Caco-2 (cell line): Measurements from ENCODE around the gene IQGAP2. TPM values are rescaled to one million over a fixed set of nuclear protein-coding genes. Genes with fewer than 3 reads are reported as not detected.

ENCODE experiments used
- BruUV-seq: library from RNA; stranded (reverse); fragments of 400-500 nt; replicated peaks from 2 replicates; lab custom pipeline; 2021; lab: Mats Ljungman, UMichigan
- CTCF ChIA-PET: fragments of 300-600 bp; sonication (Branson Sonifier 250); formaldehyde crosslinking; loops from one replicate; lab custom pipeline; 2022; ENCODE audit warnings: antibody characterized with exemption; lab: Charles Lee
- POLR2A ChIA-PET: fragments of 300-600 bp; sonication (Branson Sonifier 250); formaldehyde crosslinking; loops from one replicate; lab custom pipeline; 2022; ENCODE audit warnings: antibody characterized with exemption; lab: Charles Lee
- DNase-seq, 2 experiments: peaks; one replicate each; pipeline versions ENCODE4 v3.0.0 to v3.0.0-alpha.2; 2020 to 2022
- H3K27me3 ChIP-seq: replicated peaks from 2 replicates; pipeline ENCODE4 v1.6.0; 2011; ENCODE audit warnings: low read length; ENCODE audit not compliant: control insufficient read depth, insufficient read depth
- H3K36me3 ChIP-seq: 2 replicates; pipeline ENCODE4 v1.5.1; 2011; ENCODE audit warnings: low read length; ENCODE audit not compliant: control insufficient read depth, insufficient read depth
- H3K4me1 ChIP-seq: fragments of 250-450 bp; sonication (Bioruptor Pico); 2 replicates; pipeline ENCODE4 v1.5.1; 2020; ENCODE audit warnings: mild to moderate bottlenecking
- H3K4me3 ChIP-seq: 2 replicates; pipeline ENCODE4 v1.5.1; 2011; ENCODE audit warnings: low read depth, mild to moderate bottlenecking, control low read depth, low read length
- H3K9me3 ChIP-seq: fragments of 250-450 bp; sonication (Bioruptor Pico); 2 replicates; pipeline ENCODE4 v1.5.1; 2020; ENCODE audit warnings: mild to moderate bottlenecking, moderate library complexity
- H3K27ac Mint-ChIP-seq: one replicate; pipeline ENCODE4 v1.8.0; 2022; ENCODE audit warnings: mixed read lengths; ENCODE audit not compliant: unreplicated experiment
- H3K27me3 Mint-ChIP-seq: one replicate; pipeline ENCODE4 v1.8.0; 2022; ENCODE audit warnings: mixed read lengths; ENCODE audit not compliant: insufficient read depth, unreplicated experiment
- H3K36me3 Mint-ChIP-seq: one replicate; pipeline ENCODE4 v1.8.0; 2022; ENCODE audit warnings: mild to moderate bottlenecking, mixed read lengths; ENCODE audit not compliant: insufficient read depth, unreplicated experiment
- H3K4me1 Mint-ChIP-seq: one replicate; pipeline ENCODE4 v1.8.0; 2022; ENCODE audit warnings: low read depth, mixed read lengths; ENCODE audit not compliant: unreplicated experiment
- H3K4me3 Mint-ChIP-seq: one replicate; pipeline ENCODE4 v1.8.0; 2022; ENCODE audit warnings: mild to moderate bottlenecking, moderate library complexity, mixed read lengths; ENCODE audit not compliant: unreplicated experiment
- H3K9me3 Mint-ChIP-seq: one replicate; pipeline ENCODE4 v1.8.0; 2022; ENCODE audit warnings: mixed read lengths; ENCODE audit not compliant: unreplicated experiment
- CTCF ChIP-seq, 2 experiments: fragments of 200-600 bp in 1 of 2; IDR thresholded peaks; 1 replicate in 1 of 2; 2 replicates in 1 of 2; pipeline versions ENCODE4 v1.5.1 to v1.8.0; 2011 to 2022; ENCODE audit warnings: antibody characterized with exemption in 1 of 2, control low read depth in 1 of 2, inconsistent platforms in 1 of 2, low read depth in 1 of 2, low read length in 1 of 2, mild to moderate bottlenecking in 1 of 2, moderate library complexity in 1 of 2; ENCODE audit not compliant: insufficient read depth in 1 of 2, severe bottlenecking in 1 of 2, unreplicated experiment in 1 of 2
- intact Hi-C: fragments of 100-400 bp; cut with micrococcal nuclease; formaldehyde crosslinking; loops from one replicate; pipeline ENCODE4 v1.10.0; 2022; ENCODE audit not compliant: unreplicated experiment
- total RNA-seq: library from RNA; stranded (reverse); gene quantifications from 2 replicates; pipeline ENCODE4 v1.2.3, GENCODE V29; 2022

IQGAP2 gene
- total RNA-seq, 1 experiment from 2014 or later, result 89.4 TPM

- peak overlapping the region; percentile 78 for H3K27ac Mint-ChIP-seq
- Histone ChIP-seq H3K36me3 (no peaks in the 10 kb centered on the region), H3K27me3 (no peaks in the 10 kb centered on the region), H3K4me3 (no peak overlapping the region), H3K4me1 (peaks cover 51% of the 10 kb centered on the region), H3K9me3 (no peaks in the 10 kb centered on the region)
- intact Hi-C loops, result loop anchor here (1.0 kb wide), 1 partner anchor 13 kb away; no protein-coding TSS in a partner anchor
- ChIA-PET POLR2A (interaction anchor here (0.6 kb wide), 1 partner anchor 206 kb away, joined by 3 read pairs; no protein-coding TSS in a partner anchor), CTCF (interaction anchor here (0.8 to 1.5 kb wide), 4 partner anchors 9 to 155 kb away, joined by 3 to 4 read pairs (median 3); no protein-coding TSS in a partner anchor)
- H3K27me3 Mint-ChIP-seq, result no peaks in the 10 kb centered on the region
- no peaks in the 10 kb centered on the region for H3K9me3 Mint-ChIP-seq
- H3K36me3 Mint-ChIP-seq, result no peaks in the 10 kb centered on the region
- BruUV-seq, result no TSS peak
- H3K4me1 Mint-ChIP-seq, result peaks cover 40% of the 10 kb centered on the region
- H3K4me3 Mint-ChIP-seq, result peak overlapping the region; percentile 55
- DNase-seq, result peak; percentile 40 to 59
- TF ChIP-seq CTCF (IDR thresholded peaks at IDR 0.05; ENCODE audit: insufficient read depth in 1 of 2, low read depth in 1 of 2, low read length in 1 of 2, severe bottlenecking in 1 of 2, unreplicated experiment in 1 of 2), result no peak
Measured at GRCh38 chr5:76389513-76390154, 13.5 kb upstream of the IQGAP2 start.

- Histone ChIP-seq H3K27me3 (no peaks in the 10 kb centered on the region), H3K4me1 (peaks cover 37% of the 10 kb centered on the region), H3K36me3 (no peaks in the 10 kb centered on the region), H3K9me3 (no peaks in the 10 kb centered on the region), H3K4me3 (no peak overlapping the region)
- DNase-seq, result no peak
- intact Hi-C loops, result no loop called here
- H3K9me3 Mint-ChIP-seq, result no peaks in the 10 kb centered on the region
- H3K36me3 Mint-ChIP-seq, result no peaks in the 10 kb centered on the region
- H3K27ac Mint-ChIP-seq, result no peak overlapping the region
- TF ChIP-seq CTCF (IDR thresholded peaks at IDR 0.05; ENCODE audit: insufficient read depth in 1 of 2, low read depth in 1 of 2, low read length in 1 of 2, severe bottlenecking in 1 of 2, unreplicated experiment in 1 of 2), result no peak
- ChIA-PET POLR2A (no interaction called here), CTCF (interaction anchor here (0.6 kb wide), 1 partner anchor 56 kb away, joined by 3 read pairs; no protein-coding TSS in a partner anchor)
- no peak overlapping the region for H3K4me3 Mint-ChIP-seq
- peaks cover 37% of the 10 kb centered on the region for H3K4me1 Mint-ChIP-seq
- no peaks in the 10 kb centered on the region for H3K27me3 Mint-ChIP-seq
- no TSS peak for BruUV-seq
Measured at GRCh38 chr5:76391014-76391413, 12.1 kb upstream of the IQGAP2 start.

- POLR2A ChIA-PET, result no interaction called here
- no peak for TF ChIP-seq CTCF (IDR thresholded peaks at IDR 0.05; ENCODE audit: insufficient read depth in 1 of 2, low read depth in 1 of 2, low read length in 1 of 2, severe bottlenecking in 1 of 2, unreplicated experiment in 1 of 2)
- CTCF ChIA-PET, result no interaction called here
Measured at GRCh38 chr5:76393035-76393680, 9.9 kb upstream of the IQGAP2 start.

More at GRCh38 chr5:76393035-76393680, 9.9 kb upstream of the IQGAP2 start:
- intact Hi-C loops, result no loop called here
- Histone ChIP-seq H3K4me1 (peaks cover 26% of the 10 kb centered on the region), H3K27me3 (no peaks in the 10 kb centered on the region), H3K4me3 (no peak overlapping the region), H3K36me3 (no peaks in the 10 kb centered on the region), H3K9me3 (no peaks in the 10 kb centered on the region)
- Mint-ChIP-seq H3K9me3 (no peaks in the 10 kb centered on the region), H3K36me3 (no peaks in the 10 kb centered on the region), H3K27me3 (no peaks in the 10 kb centered on the region), H3K27ac (no peak overlapping the region), H3K4me3 (no peak overlapping the region), H3K4me1 (peaks cover 23% of the 10 kb centered on the region)
- no peak for DNase-seq
- BruUV-seq, result no TSS peak
